Upper lobe of left lung (tissue), 4 donors: ENCODE measurements around the gene CHCHD6.

ENCODE experiments used
- EP300 ChIP-seq, 4 donors: sonication (generic); formaldehyde crosslinking; IDR thresholded peaks; one replicate each; pipeline ENCODE4 v1.5.1; 2017; ENCODE audit warnings: antibody characterized with exemption in 4 of 4, control low read depth in 2 of 4
- POLR2A ChIP-seq, 4 donors: fragments of 450-650 bp; IDR thresholded peaks; one replicate each; pipeline ENCODE4 v1.5.1; 2016 to 2017; ENCODE audit warnings: antibody characterized with exemption in 4 of 4, mild to moderate bottlenecking in 2 of 4
- TF ChIP-seq, protein P1 (sequence below), 6 experiments: fragments of 450-650 bp in 4 of 6; fragments of 200-600 bp in 2 of 6; sonication (generic) in 2 of 6; IDR thresholded peaks; one replicate each; pipeline ENCODE4 v1.5.1; 2016 to 2019; ENCODE audit warnings: antibody characterized with exemption in 6 of 6

DNA sequence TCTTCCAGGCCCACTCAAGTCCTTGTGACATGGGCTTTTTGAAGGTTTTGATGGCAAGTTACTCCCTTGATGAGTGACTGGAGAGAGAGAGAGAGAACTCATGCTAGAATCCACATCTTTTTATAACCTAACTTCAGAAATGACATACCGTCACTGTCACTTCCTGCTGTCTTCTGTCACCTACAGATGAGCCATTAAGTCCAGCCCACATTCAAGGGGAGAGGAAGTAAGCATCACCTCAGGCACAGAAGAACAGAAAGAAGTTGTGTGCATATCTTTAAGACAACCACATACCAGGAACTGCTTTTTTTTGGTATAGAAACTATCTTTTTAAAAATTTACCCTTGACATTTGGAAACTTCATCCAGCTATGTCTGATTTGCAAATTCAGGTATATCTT is 32.5 kb upstream of the CHCHD6 start:
- TF ChIP-seq, protein P1, sequence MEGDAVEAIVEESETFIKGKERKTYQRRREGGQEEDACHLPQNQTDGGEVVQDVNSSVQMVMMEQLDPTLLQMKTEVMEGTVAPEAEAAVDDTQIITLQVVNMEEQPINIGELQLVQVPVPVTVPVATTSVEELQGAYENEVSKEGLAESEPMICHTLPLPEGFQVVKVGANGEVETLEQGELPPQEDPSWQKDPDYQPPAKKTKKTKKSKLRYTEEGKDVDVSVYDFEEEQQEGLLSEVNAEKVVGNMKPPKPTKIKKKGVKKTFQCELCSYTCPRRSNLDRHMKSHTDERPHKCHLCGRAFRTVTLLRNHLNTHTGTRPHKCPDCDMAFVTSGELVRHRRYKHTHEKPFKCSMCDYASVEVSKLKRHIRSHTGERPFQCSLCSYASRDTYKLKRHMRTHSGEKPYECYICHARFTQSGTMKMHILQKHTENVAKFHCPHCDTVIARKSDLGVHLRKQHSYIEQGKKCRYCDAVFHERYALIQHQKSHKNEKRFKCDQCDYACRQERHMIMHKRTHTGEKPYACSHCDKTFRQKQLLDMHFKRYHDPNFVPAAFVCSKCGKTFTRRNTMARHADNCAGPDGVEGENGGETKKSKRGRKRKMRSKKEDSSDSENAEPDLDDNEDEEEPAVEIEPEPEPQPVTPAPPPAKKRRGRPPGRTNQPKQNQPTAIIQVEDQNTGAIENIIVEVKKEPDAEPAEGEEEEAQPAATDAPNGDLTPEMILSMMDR (IDR thresholded peaks at IDR 0.05): no peak
- TF ChIP-seq POLR2A (IDR thresholded peaks at IDR 0.05) (no peak), EP300 (IDR thresholded peaks at IDR 0.05) (no peak)
